Upper lobe of left lung (tissue), 6 donors: Measurements from ENCODE around the gene PAK5. TPM values are rescaled to one million over a fixed set of nuclear protein-coding genes. Genes with fewer than 3 reads are reported as not detected.

Experiments
- ATAC-seq, 2 donors: fragments of 200-7000 bp; cut with Tn5 transposase; one replicate each; pipeline ENCODE4 v1.9.1; 2022; ENCODE audit warnings: mild to moderate bottlenecking in 2 of 2, moderate library complexity in 2 of 2; ENCODE audit not compliant: low FRiP score in 2 of 2
- DNase-seq, 2 donors: peaks; one replicate each; pipeline ENCODE4 v3.0.0-alpha.2; 2019 to 2020
- H3K27ac ChIP-seq, 4 donors: fragments of 200-600 bp; sonication (generic); one replicate each; pipeline ENCODE4 v1.5.1; 2016 to 2019
- H3K27me3 ChIP-seq, 4 donors: fragments of 200-600 bp; sonication (generic); one replicate each; pipeline ENCODE4 v1.5.1; 2017 to 2019
- H3K36me3 ChIP-seq, 4 donors: fragments of 200-600 bp; sonication (generic); one replicate each; pipeline ENCODE4 v1.5.1; 2016 to 2019
- H3K4me1 ChIP-seq, 4 donors: fragments of 200-600 bp; sonication (generic); one replicate each; pipeline ENCODE4 v1.5.1; 2018 to 2019
- H3K4me3 ChIP-seq, 4 donors: fragments of 200-600 bp; sonication (generic); one replicate each; pipeline ENCODE4 v1.5.1; 2017 to 2019; ENCODE audit warnings: mild to moderate bottlenecking in 2 of 4, moderate library complexity in 1 of 4
- H3K9me3 ChIP-seq, 4 donors: fragments of 200-600 bp; sonication (generic); one replicate each; pipeline ENCODE4 v1.5.1; 2018 to 2019
- EP300 ChIP-seq, 4 donors: sonication (generic); formaldehyde crosslinking; IDR thresholded peaks; one replicate each; pipeline ENCODE4 v1.5.1; 2017; ENCODE audit warnings: antibody characterized with exemption in 4 of 4, control low read depth in 2 of 4
- POLR2A ChIP-seq, 4 donors: fragments of 450-650 bp; IDR thresholded peaks; one replicate each; pipeline ENCODE4 v1.5.1; 2016 to 2017; ENCODE audit warnings: antibody characterized with exemption in 4 of 4, mild to moderate bottlenecking in 2 of 4
- POLR2AphosphoS5 ChIP-seq, 2 donors: sonication (generic); formaldehyde crosslinking; IDR thresholded peaks; one replicate each; pipeline ENCODE4 v1.5.1; 2017; ENCODE audit warnings: antibody characterized with exemption in 2 of 2
- WGBS, 2 donors: methylation state at CpG; one replicate each; pipeline ENCODE4 v1.1.5; 2017 to 2018; 5-methylcytosine and 5-hydroxymethylcytosine counted together
- total RNA-seq, 6 donors: library from RNA; depleted of rRNA in 4 of 6; stranded (reverse); fragments of >200 nt in 4 of 6; gene quantifications; one replicate each; pipeline versions ENCODE4 v1.1.0 to v1.2.1, GENCODE V29; 2016 to 2021
- TF ChIP-seq, protein P1 (sequence below), 6 experiments: fragments of 450-650 bp in 4 of 6; fragments of 200-600 bp in 2 of 6; sonication (generic) in 2 of 6; IDR thresholded peaks; one replicate each; pipeline ENCODE4 v1.5.1; 2016 to 2019; ENCODE audit warnings: antibody characterized with exemption in 6 of 6
- donor health status: DM: no; HTN: no; CAD: no; lungs with moderate emphysema.
- donor health status: DM: no; HTN: yes; CAD: no; lungs with severe emphysema.

PAK5 gene
- total RNA-seq, 6 donors from 2014 or later, result 0.17 to 0.30 (median 0.23) TPM; not detected in 2

DNA sequence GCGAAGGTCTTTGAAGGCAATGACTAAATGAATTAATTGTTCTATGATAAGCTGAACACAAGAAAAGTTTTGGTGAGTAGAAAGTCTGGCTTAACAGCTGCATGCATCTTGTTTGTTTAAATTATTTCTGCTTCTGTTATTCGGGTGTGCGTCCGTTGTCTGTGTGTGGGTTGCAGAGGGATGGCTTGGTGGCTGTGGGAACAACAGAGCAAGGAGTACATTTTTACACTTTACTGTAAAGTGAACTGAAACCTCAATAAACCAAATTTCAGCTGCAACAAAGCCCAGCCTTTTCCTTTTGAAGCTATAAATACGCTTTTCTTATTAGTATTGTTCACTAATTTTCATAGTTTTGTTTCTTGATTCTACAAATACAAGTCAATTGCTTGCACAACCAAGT lies 328.0 kb downstream of the PAK5 start:
- Histone ChIP-seq H3K9me3 (no peaks in the 10 kb centered on the region), H3K4me3 (no peak overlapping the region), H3K27ac (no peak overlapping the region), H3K4me1 (peaks cover 19 to 39% (median 25%) of the 10 kb centered on the region in 4 donors), H3K27me3 (peaks cover 0 to 44% (median 16%) of the 10 kb centered on the region in 4 donors), H3K36me3 (no peaks in the 10 kb centered on the region)
- DNase-seq (no peak), ATAC-seq (no peak)
- TF ChIP-seq POLR2AphosphoS5 (IDR thresholded peaks at IDR 0.05) (no peak), EP300 (IDR thresholded peaks at IDR 0.05) (no peak)
- TF ChIP-seq, protein P1, sequence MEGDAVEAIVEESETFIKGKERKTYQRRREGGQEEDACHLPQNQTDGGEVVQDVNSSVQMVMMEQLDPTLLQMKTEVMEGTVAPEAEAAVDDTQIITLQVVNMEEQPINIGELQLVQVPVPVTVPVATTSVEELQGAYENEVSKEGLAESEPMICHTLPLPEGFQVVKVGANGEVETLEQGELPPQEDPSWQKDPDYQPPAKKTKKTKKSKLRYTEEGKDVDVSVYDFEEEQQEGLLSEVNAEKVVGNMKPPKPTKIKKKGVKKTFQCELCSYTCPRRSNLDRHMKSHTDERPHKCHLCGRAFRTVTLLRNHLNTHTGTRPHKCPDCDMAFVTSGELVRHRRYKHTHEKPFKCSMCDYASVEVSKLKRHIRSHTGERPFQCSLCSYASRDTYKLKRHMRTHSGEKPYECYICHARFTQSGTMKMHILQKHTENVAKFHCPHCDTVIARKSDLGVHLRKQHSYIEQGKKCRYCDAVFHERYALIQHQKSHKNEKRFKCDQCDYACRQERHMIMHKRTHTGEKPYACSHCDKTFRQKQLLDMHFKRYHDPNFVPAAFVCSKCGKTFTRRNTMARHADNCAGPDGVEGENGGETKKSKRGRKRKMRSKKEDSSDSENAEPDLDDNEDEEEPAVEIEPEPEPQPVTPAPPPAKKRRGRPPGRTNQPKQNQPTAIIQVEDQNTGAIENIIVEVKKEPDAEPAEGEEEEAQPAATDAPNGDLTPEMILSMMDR (IDR thresholded peaks at IDR 0.05), result no peak
- 77% methylated on average over 5 of the region's 5 CpGs for WGBS, 2 donors

DNA sequence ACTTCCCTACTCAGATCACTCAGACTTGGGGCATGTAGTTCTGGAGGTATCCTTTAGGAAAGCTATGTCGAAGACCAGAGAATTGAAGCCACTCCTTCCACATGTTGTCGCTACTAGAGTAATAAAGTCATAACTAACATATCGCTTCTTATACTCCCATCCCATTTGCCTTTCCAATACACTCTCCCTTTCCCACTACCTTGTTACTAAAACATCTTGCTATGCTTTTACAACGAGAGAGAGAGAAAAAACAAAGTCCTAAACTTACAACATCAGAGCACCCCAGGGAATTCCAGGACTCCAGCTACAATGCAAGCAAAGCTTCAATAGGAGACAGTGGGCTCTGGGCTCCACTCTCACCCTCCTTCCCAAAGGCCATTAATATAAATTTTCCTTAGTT lies 329.6 kb downstream of the PAK5 start:
- no peak for DNase-seq
- H3K4me1 ChIP-seq, result peaks cover 7 to 23% (median 11%) of the 10 kb centered on the region in 4 donors
- H3K27ac ChIP-seq, result no peak overlapping the region
- no peaks in the 10 kb centered on the region for H3K9me3 ChIP-seq
- H3K36me3 ChIP-seq, result no peaks in the 10 kb centered on the region
- WGBS, 2 donors, result 38 to 43% methylated on average over 4 of the region's 4 CpGs
- no peak for ATAC-seq
- no peak overlapping the region for H3K4me3 ChIP-seq
- H3K27me3 ChIP-seq, result peaks cover 0 to 32% (median 13%) of the 10 kb centered on the region in 4 donors
- TF ChIP-seq POLR2AphosphoS5 (IDR thresholded peaks at IDR 0.05), result no peak
- no peak for TF ChIP-seq EP300 (IDR thresholded peaks at IDR 0.05)

GRCh38 chr20:9508696-9509178 lies 330.1 kb downstream of the PAK5 start:
- Histone ChIP-seq H3K36me3 (no peaks in the 10 kb centered on the region), H3K4me3 (no peak overlapping the region), H3K27ac (no peak overlapping the region), H3K27me3 (peaks cover 0 to 32% (median 12%) of the 10 kb centered on the region in 4 donors), H3K9me3 (no peaks in the 10 kb centered on the region), H3K4me1 (peaks cover 7 to 23% (median 13%) of the 10 kb centered on the region in 4 donors)
- DNase-seq (peak in 1 of 2 donors; percentile 77), ATAC-seq (peak in 1 of 2 donors; percentile 31)
- WGBS, 2 donors, result 11 to 29% methylated on average over 17 to 26 of the region's 30 CpGs
- TF ChIP-seq POLR2A (IDR thresholded peaks at IDR 0.05) (no peak), POLR2AphosphoS5 (IDR thresholded peaks at IDR 0.05) (no peak)
- TF ChIP-seq, protein P1 (IDR thresholded peaks at IDR 0.05), result no peak

DNA sequence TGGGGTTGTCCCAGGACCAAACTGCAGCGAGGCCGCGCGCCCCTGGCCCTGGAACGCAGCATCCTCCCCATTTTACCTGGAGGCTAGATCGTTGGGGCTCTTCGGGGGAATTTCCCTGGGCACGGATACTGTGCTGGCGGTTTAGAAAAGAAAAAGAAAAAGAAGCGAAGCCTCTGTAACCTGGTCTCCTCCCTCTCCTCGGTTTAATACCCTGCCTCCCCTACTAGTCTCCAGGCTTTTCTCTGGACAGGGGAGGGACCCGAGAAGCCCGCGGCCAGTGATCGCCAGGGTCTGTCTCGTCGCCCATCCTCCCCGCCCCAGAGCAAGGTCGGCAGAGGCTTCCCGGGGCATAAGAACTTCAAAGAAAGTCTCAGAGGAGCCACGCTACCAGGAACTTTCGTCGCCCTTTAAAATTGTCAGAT lies 330.6 kb downstream of the PAK5 start:
- Histone ChIP-seq H3K4me1 (peaks cover 7 to 23% (median 14%) of the 10 kb centered on the region in 4 donors), H3K36me3 (no peaks in the 10 kb centered on the region), H3K27ac (no peak overlapping the region), H3K4me3 (no peak overlapping the region), H3K9me3 (no peaks in the 10 kb centered on the region), H3K27me3 (peaks cover 0 to 32% (median 12%) of the 10 kb centered on the region in 4 donors)
- TF ChIP-seq POLR2AphosphoS5 (IDR thresholded peaks at IDR 0.05) (no peak), POLR2A (IDR thresholded peaks at IDR 0.05) (no peak), EP300 (IDR thresholded peaks at IDR 0.05) (no peak)
- TF ChIP-seq, protein P1 (IDR thresholded peaks at IDR 0.05), result no peak
- DNase-seq (no peak), ATAC-seq (no peak)
- WGBS, 2 donors, result 8 to 9% methylated on average over 22 to 23 of the region's 23 CpGs

- no peaks in the 10 kb centered on the region for H3K9me3 ChIP-seq
- 9 to 13% methylated on average over 18 to 37 of the region's 37 CpGs for WGBS, 2 donors
- TF ChIP-seq, protein P1 (IDR thresholded peaks at IDR 0.05), result no peak
- TF ChIP-seq POLR2AphosphoS5 (IDR thresholded peaks at IDR 0.05), result no peak
- no peak for TF ChIP-seq EP300 (IDR thresholded peaks at IDR 0.05)
- no peak for TF ChIP-seq POLR2A (IDR thresholded peaks at IDR 0.05)
- H3K27me3 ChIP-seq, result peaks cover 0 to 32% (median 12%) of the 10 kb centered on the region in 4 donors
- peaks cover 7 to 23% (median 14%) of the 10 kb centered on the region in 4 donors for H3K4me1 ChIP-seq
- no peak overlapping the region for H3K27ac ChIP-seq
- DNase-seq (peak in 1 of 2 donors; percentile 75), ATAC-seq (no peak)
- no peaks in the 10 kb centered on the region for H3K36me3 ChIP-seq
- H3K4me3 ChIP-seq, result no peak overlapping the region
Observed at GRCh38 chr20:9507544-9508239, 331.2 kb downstream of the PAK5 start.
